Nucleus accumbens (tissue), 56 donors: ENCODE results near the gene COX4I1.

ENCODE experiments used
- DNase-seq, 56 donors: peaks; one replicate each; lab custom pipeline; 2025; lab: John Stamatoyannopoulos, UW

Gene COX4I1

GRCh38 chr16:85854935-85855334, 55.4 kb downstream of the COX4I1 start:
- DNase-seq = no peak

GRCh38 chr16:85856079-85856478, 56.6 kb downstream of the COX4I1 start:
- no peak for DNase-seq

- no peak for DNase-seq
Measured at GRCh38 chr16:85856585-85856984, 57.1 kb downstream of the COX4I1 start.
